Choroid plexus epithelial cell (primary cell): ENCODE results near the gene MTERF4.

Experiments used
- DNase-seq: peaks from one replicate; pipeline ENCODE4 v3.0.0-alpha.2; 2010; ENCODE audit warnings: low read depth
- H3K4me3 ChIP-seq: 2 replicates; pipeline ENCODE4 v1.5.1; 2011; ENCODE audit warnings: low read depth, mild to moderate bottlenecking, control low read depth, low read length, moderate library complexity
- TF ChIP-seq, protein P1 (sequence below): conservative IDR thresholded peaks from 2 replicates; pipeline ENCODE4 v1.5.1; 2011; ENCODE audit warnings: low read depth, mild to moderate bottlenecking, control low read depth, inconsistent platforms, low read length, moderate library complexity

The MTERF4 gene

GRCh38 chr2:241087420-241088268, 14.4 kb downstream of the MTERF4 start:
- no peak overlapping the region for H3K4me3 ChIP-seq
- no peak for DNase-seq
- TF ChIP-seq, protein P1, sequence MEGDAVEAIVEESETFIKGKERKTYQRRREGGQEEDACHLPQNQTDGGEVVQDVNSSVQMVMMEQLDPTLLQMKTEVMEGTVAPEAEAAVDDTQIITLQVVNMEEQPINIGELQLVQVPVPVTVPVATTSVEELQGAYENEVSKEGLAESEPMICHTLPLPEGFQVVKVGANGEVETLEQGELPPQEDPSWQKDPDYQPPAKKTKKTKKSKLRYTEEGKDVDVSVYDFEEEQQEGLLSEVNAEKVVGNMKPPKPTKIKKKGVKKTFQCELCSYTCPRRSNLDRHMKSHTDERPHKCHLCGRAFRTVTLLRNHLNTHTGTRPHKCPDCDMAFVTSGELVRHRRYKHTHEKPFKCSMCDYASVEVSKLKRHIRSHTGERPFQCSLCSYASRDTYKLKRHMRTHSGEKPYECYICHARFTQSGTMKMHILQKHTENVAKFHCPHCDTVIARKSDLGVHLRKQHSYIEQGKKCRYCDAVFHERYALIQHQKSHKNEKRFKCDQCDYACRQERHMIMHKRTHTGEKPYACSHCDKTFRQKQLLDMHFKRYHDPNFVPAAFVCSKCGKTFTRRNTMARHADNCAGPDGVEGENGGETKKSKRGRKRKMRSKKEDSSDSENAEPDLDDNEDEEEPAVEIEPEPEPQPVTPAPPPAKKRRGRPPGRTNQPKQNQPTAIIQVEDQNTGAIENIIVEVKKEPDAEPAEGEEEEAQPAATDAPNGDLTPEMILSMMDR: no peak

DNA sequence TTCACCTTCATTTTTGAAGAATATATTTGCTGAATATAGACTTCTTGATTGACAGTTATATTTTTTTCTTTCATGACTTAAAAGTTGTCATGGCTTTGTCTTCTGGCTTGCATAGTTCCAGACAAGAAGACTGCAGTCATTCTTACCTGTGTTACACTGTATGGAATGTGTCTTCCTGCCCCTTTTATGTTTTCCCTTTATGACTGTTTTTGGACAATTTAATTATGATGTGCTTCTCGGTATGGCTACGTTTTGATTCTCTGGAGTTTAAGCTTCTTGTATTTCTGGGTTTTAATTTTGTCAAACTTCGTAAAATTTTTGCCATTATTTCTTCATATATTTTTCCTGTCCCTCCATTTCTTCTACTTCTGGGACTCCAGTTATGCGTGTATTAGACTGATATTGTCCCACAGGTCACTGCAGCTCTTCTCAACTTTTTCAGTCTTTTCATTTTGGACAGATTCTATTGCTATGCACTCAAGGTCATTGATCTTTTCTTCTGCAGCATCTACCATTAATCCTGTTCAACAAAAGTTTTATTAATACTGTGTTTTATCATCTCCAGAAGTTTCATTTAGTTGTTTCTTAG, 17.1 kb downstream of the MTERF4 start:
- no peak overlapping the region for H3K4me3 ChIP-seq
- TF ChIP-seq, protein P1: no peak
- no peak for DNase-seq

GRCh38 chr2:241083091-241083415, 19.0 kb downstream of the MTERF4 start:
- TF ChIP-seq, protein P1: no peak
- DNase-seq: no peak
- H3K4me3 ChIP-seq: no peak overlapping the region

GRCh38 chr2:241082341-241083090, 19.6 kb downstream of the MTERF4 start:
- no peak overlapping the region for H3K4me3 ChIP-seq
- no peak for DNase-seq
- TF ChIP-seq, protein P1: no peak

GRCh38 chr2:241081643-241082340, 20.3 kb downstream of the MTERF4 start:
- DNase-seq: no peak
- TF ChIP-seq, protein P1: no peak
- no peak overlapping the region for H3K4me3 ChIP-seq

DNA sequence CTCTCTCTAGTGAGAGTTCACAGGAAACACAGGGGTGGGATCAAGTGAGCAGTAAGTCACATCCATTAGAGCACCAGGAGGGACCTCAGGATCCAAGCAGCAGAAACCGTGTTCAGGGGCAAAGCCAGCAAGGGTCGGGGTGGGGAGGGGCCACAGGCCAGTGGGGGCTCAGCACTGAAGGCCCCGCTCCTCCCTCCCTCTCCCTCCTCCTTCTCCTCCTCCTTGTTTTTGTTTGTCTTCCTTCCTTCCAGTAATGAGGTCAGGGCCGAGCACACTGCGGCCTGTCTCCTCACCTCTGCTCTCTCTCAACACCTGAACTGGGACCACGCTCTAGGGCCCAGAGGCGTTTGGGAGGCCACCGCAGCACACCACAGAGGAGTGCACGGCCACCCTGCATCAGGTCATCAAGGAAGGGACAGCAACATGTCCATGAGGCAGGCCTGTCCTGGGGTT, 20.9 kb downstream of the MTERF4 start:
- DNase-seq: no peak
- TF ChIP-seq, protein P1: no peak
- no peak overlapping the region for H3K4me3 ChIP-seq
